ENCODE results near the gene LIMK2. TPM values are rescaled to one million over a fixed set of nuclear protein-coding genes. Genes with fewer than 3 reads are reported as not detected.
A peak's percentile ranks its signal among the peaks of the same experiment; 100 is the strongest.
"Not testable (repeated sequence)": the region's sequence is repeated elsewhere in the genome, so short reads cannot be mapped to it uniquely, and the experiment has no call there.

The LIMK2 gene
- total RNA-seq (2014; rRNA removed; shearing (Covaris generic)) (19.3 and 19.5 TPM in 2 replicates), polyA plus RNA-seq (2016; fragmentation: Nextera tagmentation; extraction: Ambion mirVana) (10.7 and 11.1 TPM in 2 replicates)

GRCh38 chr22:31211862-31212730, at the start of gene LIMK2:
Gene LIMK2, plus strand, starts transcription at chr22:31212298. Its CDS starts 111 bp downstream, at chr22:31212409.
- Histone ChIP-seq H3K36me3 (ENCODE audit: low read depth) (no peaks in the 10 kb centered on the region), H3K9me2 (ENCODE audit: insufficient read depth) (no peaks in the 10 kb centered on the region), H3K27ac (no peak within 1 kb of the TSS), H3K79me2 (ENCODE audit: insufficient read depth) (0 out of 2 replicates have a peak, but pooled peaks cover 4% of the 10 kb centered on the region), H3K9ac (peak within 1 kb of the TSS; percentile 80), H3F3A (ENCODE audit: insufficient read depth) (peaks cover 16% of the 10 kb centered on the region), H3K4me2 (ENCODE audit: unreplicated experiment) (peak within 1 kb of the TSS; percentile 91), H3K27me3 (replicated peaks; ENCODE audit: insufficient read depth) (no peaks in the 10 kb centered on the region), H2AFZ (peak within 1 kb of the TSS; percentile 95), H3K4me1 (ENCODE audit: insufficient read depth) (peaks cover 4% of the 10 kb centered on the region; the same call in 1 of the 2 replicates), H3K9me3 (ENCODE audit: low read depth) (no peaks in the 10 kb centered on the region), H4K20me1 (ENCODE audit: insufficient read depth) (no peaks in the 10 kb centered on the region), H3K4me3 (peak within 1 kb of the TSS; percentile 95)
- WGBS, 2 experiments (ENCODE audit: low coverage in 1 of 2, low lambda C conversion rate in 2 of 2, missing lambda C conversion rate in 2 of 2): 0 to 1% methylated on average over 45 to 61 of the region's 64 CpGs
- peak; percentile 95 for DNase-seq
- in situ Hi-C loops (cut with MboI): no loop called here
- TF ChIP-seq EZH2phosphoT487 (IDR thresholded peaks at IDR 0.05; ENCODE audit: insufficient read depth, low read depth) (no peak), EZH2 (IDR thresholded peaks at IDR 0.05; ENCODE audit: insufficient read depth, poor library complexity, severe bottlenecking) (no peak)

GRCh38 chr22:31170971-31171370, 41.1 kb upstream of the LIMK2 start:
- H4K20me1 ChIP-seq (ENCODE audit: insufficient read depth): no peaks in the 10 kb centered on the region
- peaks cover 46% of the 10 kb centered on the region for H3K4me1 ChIP-seq (ENCODE audit: insufficient read depth)
- DNase-seq: no peak
- no peak overlapping the region for H3K4me2 ChIP-seq (ENCODE audit: unreplicated experiment)
- no peak overlapping the region for H3K27ac ChIP-seq
- in situ Hi-C loops (cut with MboI): no loop called here
- H2AFZ ChIP-seq: no peak overlapping the region
- H3K9ac ChIP-seq: no peak overlapping the region
- no peaks in the 10 kb centered on the region for H3K27me3 ChIP-seq (replicated peaks; ENCODE audit: insufficient read depth)
- 96 to 98% methylated on average over 4 of the region's 4 CpGs for WGBS, 2 experiments (ENCODE audit: low coverage in 1 of 2, low lambda C conversion rate in 2 of 2, missing lambda C conversion rate in 2 of 2)
- H3K36me3 ChIP-seq (ENCODE audit: low read depth): peaks cover 7% of the 10 kb centered on the region; the same call in 1 of the 2 replicates
- peaks cover 39% of the 10 kb centered on the region for H3F3A ChIP-seq (ENCODE audit: insufficient read depth)
- no peaks in the 10 kb centered on the region for H3K9me2 ChIP-seq (ENCODE audit: insufficient read depth)
- no peaks in the 10 kb centered on the region for H3K9me3 ChIP-seq (ENCODE audit: low read depth)
- peaks cover 88% of the 10 kb centered on the region for H3K79me2 ChIP-seq (ENCODE audit: insufficient read depth)
- TF ChIP-seq EZH2phosphoT487 (IDR thresholded peaks at IDR 0.05; ENCODE audit: insufficient read depth, low read depth) (no peak), EZH2 (IDR thresholded peaks at IDR 0.05; ENCODE audit: insufficient read depth, poor library complexity, severe bottlenecking) (no peak)
- no peak overlapping the region for H3K4me3 ChIP-seq

DNA sequence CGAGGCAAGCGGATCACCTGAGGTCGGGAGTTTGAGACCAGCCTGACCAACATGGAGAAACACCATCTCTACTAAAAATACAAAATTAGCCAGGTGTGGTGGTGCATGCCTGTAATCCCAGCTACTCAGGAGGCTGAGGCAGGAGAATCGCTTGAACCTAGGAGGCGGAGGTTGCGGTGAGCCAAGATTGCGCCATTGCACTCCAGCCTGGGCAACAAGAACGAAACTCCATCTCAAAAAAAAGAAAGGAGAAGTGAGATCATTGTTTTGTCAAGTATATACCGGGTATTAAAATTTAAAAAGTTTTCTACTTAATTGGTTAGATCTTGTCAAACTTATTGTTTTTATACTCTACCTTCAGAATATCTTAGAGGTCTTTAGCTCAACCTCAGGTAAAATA, 40.4 kb upstream of the LIMK2 start:
- H3K4me1 ChIP-seq (ENCODE audit: insufficient read depth): peaks cover 52% of the 10 kb centered on the region
- WGBS, 2 experiments (ENCODE audit: low coverage in 1 of 2, low lambda C conversion rate in 2 of 2, missing lambda C conversion rate in 2 of 2): 93 to 96% methylated on average over 9 of the region's 9 CpGs
- H3K9ac ChIP-seq; DNase-seq; H3K4me2 ChIP-seq (ENCODE audit: unreplicated experiment); H4K20me1 ChIP-seq (ENCODE audit: insufficient read depth); H3K9me2 ChIP-seq (ENCODE audit: insufficient read depth); H3K9me3 ChIP-seq (ENCODE audit: low read depth); H3K36me3 ChIP-seq (ENCODE audit: low read depth); H3K4me3 ChIP-seq; H2AFZ ChIP-seq; H3K27me3 ChIP-seq (replicated peaks; ENCODE audit: insufficient read depth); in situ Hi-C loops (cut with MboI): not testable (repeated sequence)
- peaks cover 41% of the 10 kb centered on the region for H3F3A ChIP-seq (ENCODE audit: insufficient read depth)
- peaks cover 88% of the 10 kb centered on the region for H3K79me2 ChIP-seq (ENCODE audit: insufficient read depth)
- H3K27ac ChIP-seq: peak overlapping the region; percentile 82

DNA sequence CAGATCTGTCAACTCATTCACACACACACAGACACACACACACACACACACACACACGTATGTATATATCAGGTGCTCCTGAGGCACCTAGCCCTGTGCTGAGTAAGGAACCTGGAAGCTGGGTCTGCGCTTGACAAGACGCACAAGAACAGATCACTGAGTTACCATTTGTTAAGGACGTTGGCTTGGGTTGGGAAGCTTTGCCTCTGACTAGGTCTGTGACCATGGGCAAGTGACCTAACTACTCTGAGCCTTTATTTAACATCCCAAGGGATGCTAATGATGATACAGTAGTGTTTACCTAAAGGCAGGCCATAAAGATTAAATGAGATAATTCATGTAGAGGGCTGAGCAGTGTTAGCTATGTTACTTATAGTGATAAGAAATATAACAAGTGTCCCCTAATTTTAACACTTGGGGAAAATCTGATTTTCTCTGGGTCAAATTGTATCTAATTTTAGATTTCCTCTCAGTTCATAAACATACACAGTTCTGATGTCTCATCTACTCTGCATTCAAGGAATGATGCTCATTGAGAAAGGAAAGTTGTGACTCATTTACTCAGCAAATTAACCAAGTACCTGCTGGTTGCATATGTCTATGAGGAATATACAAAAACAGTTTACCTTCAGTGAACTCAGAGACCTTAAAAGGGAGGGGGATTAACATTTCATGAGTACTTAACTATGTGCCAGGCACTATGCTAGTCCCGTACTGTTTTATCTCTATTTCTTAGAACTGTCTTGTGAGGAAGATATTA, 38.5 kb upstream of the LIMK2 start:
- Histone ChIP-seq H3K9ac (peak overlapping the region; percentile 36), H4K20me1 (ENCODE audit: insufficient read depth) (no peaks in the 10 kb centered on the region), H3K4me3 (peak overlapping the region; percentile 14), H3F3A (ENCODE audit: insufficient read depth) (peaks cover 60% of the 10 kb centered on the region), H2AFZ (no peak overlapping the region), H3K27ac (peak overlapping the region; percentile 82), H3K4me1 (ENCODE audit: insufficient read depth) (peaks cover 69% of the 10 kb centered on the region), H3K36me3 (ENCODE audit: low read depth) (no peaks in the 10 kb centered on the region), H3K4me2 (ENCODE audit: unreplicated experiment) (peak overlapping the region; percentile 67), H3K27me3 (replicated peaks; ENCODE audit: insufficient read depth) (no peaks in the 10 kb centered on the region), H3K9me2 (ENCODE audit: insufficient read depth) (no peaks in the 10 kb centered on the region), H3K9me3 (ENCODE audit: low read depth) (no peaks in the 10 kb centered on the region), H3K79me2 (ENCODE audit: insufficient read depth) (peaks cover 80% of the 10 kb centered on the region)
- WGBS, 2 experiments (ENCODE audit: low coverage in 1 of 2, low lambda C conversion rate in 2 of 2, missing lambda C conversion rate in 2 of 2): 21 to 23% methylated on average over 5 of the region's 5 CpGs
- TF ChIP-seq EZH2 (IDR thresholded peaks at IDR 0.05; ENCODE audit: insufficient read depth, poor library complexity, severe bottlenecking) (no peak), EZH2phosphoT487 (IDR thresholded peaks at IDR 0.05; ENCODE audit: insufficient read depth, low read depth) (no peak)
- DNase-seq: peak; percentile 93
- in situ Hi-C loops (cut with MboI): no loop called here

All from GM23248 (cell line).